ENCODE measurements around the gene SH3BP5.

- TF ChIP-seq, protein P1, sequence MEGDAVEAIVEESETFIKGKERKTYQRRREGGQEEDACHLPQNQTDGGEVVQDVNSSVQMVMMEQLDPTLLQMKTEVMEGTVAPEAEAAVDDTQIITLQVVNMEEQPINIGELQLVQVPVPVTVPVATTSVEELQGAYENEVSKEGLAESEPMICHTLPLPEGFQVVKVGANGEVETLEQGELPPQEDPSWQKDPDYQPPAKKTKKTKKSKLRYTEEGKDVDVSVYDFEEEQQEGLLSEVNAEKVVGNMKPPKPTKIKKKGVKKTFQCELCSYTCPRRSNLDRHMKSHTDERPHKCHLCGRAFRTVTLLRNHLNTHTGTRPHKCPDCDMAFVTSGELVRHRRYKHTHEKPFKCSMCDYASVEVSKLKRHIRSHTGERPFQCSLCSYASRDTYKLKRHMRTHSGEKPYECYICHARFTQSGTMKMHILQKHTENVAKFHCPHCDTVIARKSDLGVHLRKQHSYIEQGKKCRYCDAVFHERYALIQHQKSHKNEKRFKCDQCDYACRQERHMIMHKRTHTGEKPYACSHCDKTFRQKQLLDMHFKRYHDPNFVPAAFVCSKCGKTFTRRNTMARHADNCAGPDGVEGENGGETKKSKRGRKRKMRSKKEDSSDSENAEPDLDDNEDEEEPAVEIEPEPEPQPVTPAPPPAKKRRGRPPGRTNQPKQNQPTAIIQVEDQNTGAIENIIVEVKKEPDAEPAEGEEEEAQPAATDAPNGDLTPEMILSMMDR (IDR thresholded peaks at IDR 0.05): no peak
- TF ChIP-seq EZH2 (IDR thresholded peaks at IDR 0.05; ENCODE audit: borderline replicate concordance, insufficient read depth, low read depth, low read length, poor library complexity, severe bottlenecking): no peak
Observed at GRCh38 chr3:15355086-15355485, 22.7 kb upstream of the SH3BP5 start.

Data from B cell (primary cell).